Memory B cell (primary cell): ENCODE data around the gene DOCK8.

Source experiments
- ATAC-seq: fragments of 150-1000 bp; cut with Tn5 transposase; 2 replicates; pipeline ENCODE4 v1.10.0; 2021; ENCODE audit warnings: low read depth, mild to moderate bottlenecking, moderate library complexity
- DNase-seq, 2 donors: peaks; one replicate each; pipeline ENCODE4 v3.0.0; 2022; ENCODE audit warnings: low spot score in 2 of 2
- H3K27ac Mint-ChIP-seq: one replicate; pipeline ENCODE4 v1.8.0; 2022; ENCODE audit warnings: mild to moderate bottlenecking, moderate library complexity, mixed read lengths
- H3K27me3 Mint-ChIP-seq: one replicate; pipeline ENCODE4 v1.8.0; 2022; ENCODE audit warnings: mixed read lengths
- H3K36me3 Mint-ChIP-seq: one replicate; pipeline ENCODE4 v1.8.0; 2022; ENCODE audit warnings: mild to moderate bottlenecking, mixed read lengths
- H3K4me1 Mint-ChIP-seq: one replicate; pipeline ENCODE4 v1.8.0; 2022; ENCODE audit warnings: mixed read lengths
- H3K4me3 Mint-ChIP-seq: one replicate; pipeline ENCODE4 v1.8.0; 2022; ENCODE audit warnings: mild to moderate bottlenecking, moderate library complexity, mixed read lengths
- H3K9me3 Mint-ChIP-seq: one replicate; pipeline ENCODE4 v1.8.0; 2022; ENCODE audit warnings: mixed read lengths

DOCK8 gene

DNA sequence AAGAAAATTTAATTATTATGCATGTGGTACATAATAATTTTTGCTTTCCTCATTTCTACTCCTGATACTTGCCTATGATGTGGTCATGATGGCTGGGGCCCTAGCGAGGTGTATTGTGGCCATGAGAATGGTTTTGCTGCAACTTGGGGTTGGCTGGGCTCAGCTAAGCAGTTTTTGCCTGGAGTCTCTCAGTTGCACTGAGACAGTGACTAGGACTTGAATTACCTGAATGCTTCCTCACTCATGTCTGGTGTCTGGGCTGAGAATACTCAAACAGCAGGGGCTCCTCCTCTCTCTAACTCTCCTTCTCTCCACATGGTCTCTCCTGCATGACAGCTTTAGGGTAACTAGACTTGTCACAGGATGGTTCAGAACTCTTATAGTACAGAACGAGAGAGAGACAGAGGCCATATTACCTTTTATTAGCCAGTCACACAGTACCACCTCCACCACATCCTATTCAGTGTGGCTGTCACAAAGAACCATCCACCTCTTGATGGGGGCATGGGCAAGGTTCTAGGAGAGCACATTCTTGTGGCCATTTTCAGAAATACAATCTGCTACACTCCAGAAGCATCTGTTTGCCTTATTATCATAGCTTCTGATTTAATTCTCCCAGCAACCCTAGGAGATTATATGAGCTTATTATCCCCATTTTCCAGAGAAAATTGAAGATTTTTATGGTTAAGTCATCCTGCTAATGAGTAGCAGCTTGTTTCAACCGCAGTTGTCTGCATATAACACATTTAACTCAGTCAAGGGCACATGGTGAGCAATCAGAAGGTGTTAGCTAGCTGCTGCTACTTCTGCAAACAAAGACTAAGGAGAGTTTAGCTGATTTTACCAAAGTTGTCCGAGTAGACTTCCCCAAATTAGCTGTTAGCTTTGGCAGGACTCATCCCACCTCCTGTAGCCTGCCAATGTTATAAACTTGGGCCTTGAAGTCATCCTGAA is 245.1 kb downstream of the DOCK8 start:
- ATAC-seq = no peak
- Mint-ChIP-seq H3K27me3 (no peaks in the 10 kb centered on the region), H3K36me3 (peaks cover 38% of the 10 kb centered on the region), H3K4me3 (no peak overlapping the region), H3K9me3 (no peaks in the 10 kb centered on the region), H3K27ac (peak overlapping the region; percentile 15), H3K4me1 (no peaks in the 10 kb centered on the region)
- no peak for DNase-seq

GRCh38 chr9:462121-462520 is 247.5 kb downstream of the DOCK8 start:
- Mint-ChIP-seq H3K9me3 (no peaks in the 10 kb centered on the region), H3K27ac (peak overlapping the region; percentile 32), H3K36me3 (peaks cover 37% of the 10 kb centered on the region), H3K4me3 (no peak overlapping the region), H3K4me1 (no peaks in the 10 kb centered on the region), H3K27me3 (no peaks in the 10 kb centered on the region)
- ATAC-seq (no peak), DNase-seq (no peak)

DNA sequence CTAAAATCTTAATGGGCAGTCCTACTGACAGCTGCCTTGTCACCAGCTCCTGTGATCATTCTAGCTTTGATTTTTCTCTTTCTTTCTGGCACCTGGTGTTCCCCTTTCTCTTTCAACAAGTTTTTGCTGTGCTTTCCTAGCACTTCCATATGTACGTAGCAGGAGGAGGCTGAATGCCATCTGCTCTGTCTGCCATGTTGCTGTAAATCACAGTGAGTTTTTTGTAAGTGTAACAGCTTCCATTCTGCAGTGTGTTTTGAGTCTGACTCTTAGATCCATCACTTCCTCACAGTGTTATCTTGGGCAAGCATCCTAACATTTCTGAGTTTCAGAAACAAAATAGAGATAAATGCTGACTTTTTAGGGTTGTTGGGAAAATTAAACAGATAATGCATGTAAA is 247.9 kb downstream of the DOCK8 start:
- Mint-ChIP-seq H3K27me3 (no peaks in the 10 kb centered on the region), H3K36me3 (peaks cover 36% of the 10 kb centered on the region), H3K9me3 (no peaks in the 10 kb centered on the region), H3K4me1 (no peaks in the 10 kb centered on the region), H3K4me3 (no peak overlapping the region), H3K27ac (peak overlapping the region; percentile 32)
- DNase-seq = no peak
- no peak for ATAC-seq

- Mint-ChIP-seq H3K36me3 (peaks cover 33% of the 10 kb centered on the region), H3K9me3 (no peaks in the 10 kb centered on the region), H3K27me3 (no peaks in the 10 kb centered on the region), H3K4me3 (no peak overlapping the region), H3K27ac (peak overlapping the region; percentile 78), H3K4me1 (peaks cover 5% of the 10 kb centered on the region)
- no peak for ATAC-seq
- DNase-seq = no peak
Measured at GRCh38 chr9:463455-464171, 248.9 kb downstream of the DOCK8 start.

GRCh38 chr9:466747-467146 is 252.1 kb downstream of the DOCK8 start:
- peaks cover 29% of the 10 kb centered on the region for H3K36me3 Mint-ChIP-seq
- no peaks in the 10 kb centered on the region for H3K9me3 Mint-ChIP-seq
- no peaks in the 10 kb centered on the region for H3K27me3 Mint-ChIP-seq
- DNase-seq = no peak
- peak overlapping the region; percentile 28 for H3K27ac Mint-ChIP-seq
- no peak for ATAC-seq
- peaks cover 22% of the 10 kb centered on the region for H3K4me1 Mint-ChIP-seq
- H3K4me3 Mint-ChIP-seq = no peak overlapping the region

- peak; percentile 4 to 13 for DNase-seq
- no peak for ATAC-seq
Measured at GRCh38 chr9:468766-469426, 254.2 kb downstream of the DOCK8 start.

DNA sequence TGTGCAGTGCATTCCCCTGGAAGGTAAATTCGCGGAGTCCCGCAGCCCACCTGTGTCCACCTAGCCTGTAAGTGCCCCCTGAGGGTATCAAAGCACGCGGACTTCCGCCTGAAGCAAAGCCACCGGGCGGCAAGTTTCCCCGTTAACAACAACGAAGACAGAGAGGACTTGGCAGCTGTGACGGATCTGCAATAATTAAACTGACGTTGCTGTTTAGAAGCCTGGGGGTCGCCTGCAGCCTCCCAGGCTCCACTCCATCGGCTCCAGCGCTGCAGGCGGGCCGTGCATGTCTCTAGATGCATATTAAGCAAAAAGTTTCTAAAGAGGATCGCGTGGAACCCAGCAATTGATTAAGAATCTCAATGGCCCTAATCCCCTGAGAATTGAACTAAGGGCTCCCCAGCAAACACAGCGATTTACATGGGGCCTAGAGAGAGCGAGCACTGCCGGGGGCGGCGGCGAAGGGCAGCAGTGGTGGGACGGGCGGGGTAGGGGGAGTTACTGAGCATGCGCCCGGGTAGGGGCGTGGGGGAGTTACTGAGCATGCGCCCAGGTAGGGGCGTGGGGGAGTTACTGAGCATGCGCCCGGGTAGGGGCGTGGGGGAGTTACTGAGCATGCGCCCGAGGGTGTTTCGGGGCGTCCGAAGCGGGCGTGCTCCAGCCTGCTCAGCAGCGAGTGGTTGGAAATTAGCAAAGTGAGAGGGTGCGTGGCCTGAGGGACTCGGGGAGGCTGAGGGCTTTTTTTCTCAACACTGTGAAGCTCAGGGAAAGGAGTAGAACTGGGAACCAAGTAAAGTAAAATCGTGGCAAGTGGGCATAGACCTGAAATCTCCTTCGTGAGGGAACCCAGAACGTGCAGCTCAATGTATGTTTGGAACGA is 255.2 kb downstream of the DOCK8 start:
- no peaks in the 10 kb centered on the region for H3K9me3 Mint-ChIP-seq
- no peaks in the 10 kb centered on the region for H3K27me3 Mint-ChIP-seq
- DNase-seq (peak; percentile 68 to 82), ATAC-seq (peak; percentile 89)
- H3K36me3 Mint-ChIP-seq = peaks cover 12% of the 10 kb centered on the region
- peak overlapping the region; percentile 95 for H3K4me3 Mint-ChIP-seq
- peak overlapping the region; percentile 93 for H3K27ac Mint-ChIP-seq
- H3K4me1 Mint-ChIP-seq = peaks cover 22% of the 10 kb centered on the region

More at GRCh38 chr9:468766-469426, 254.2 kb downstream of the DOCK8 start:
- Mint-ChIP-seq H3K27ac (peak overlapping the region; percentile 93), H3K9me3 (no peaks in the 10 kb centered on the region), H3K36me3 (peaks cover 18% of the 10 kb centered on the region), H3K4me1 (peaks cover 22% of the 10 kb centered on the region), H3K27me3 (no peaks in the 10 kb centered on the region), H3K4me3 (peak overlapping the region; percentile 81)

DNA sequence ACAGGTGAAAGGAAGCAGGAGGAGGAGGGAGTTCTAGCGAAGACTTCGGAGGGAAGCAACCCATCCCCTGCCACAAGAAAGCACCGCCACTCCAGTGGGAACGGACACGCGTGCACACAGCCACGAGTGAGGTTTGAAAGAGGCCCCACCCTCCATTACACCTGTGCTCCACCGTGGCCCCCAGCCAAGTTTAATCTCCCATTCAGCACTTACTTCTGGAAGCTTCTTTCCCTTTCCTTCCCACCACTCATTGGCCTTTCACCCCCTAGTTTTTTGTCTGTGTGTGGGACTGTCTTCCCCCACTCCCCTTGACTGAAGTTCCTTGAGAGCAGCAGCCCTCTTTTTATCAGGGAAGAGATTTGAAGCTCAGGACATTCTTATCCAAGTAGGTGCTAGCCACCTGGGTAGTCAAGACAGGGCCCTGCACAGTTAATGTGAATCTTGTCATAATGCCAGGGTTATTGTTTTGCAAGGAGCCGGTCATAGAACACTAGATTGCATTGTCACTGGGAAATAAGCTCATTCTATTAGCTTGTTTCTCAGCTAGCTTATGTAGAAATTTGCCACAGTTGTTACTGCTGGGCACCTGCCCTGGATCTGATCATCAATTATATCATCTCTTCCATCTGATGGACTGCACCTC is 256.0 kb downstream of the DOCK8 start:
- peak; percentile 2 for ATAC-seq
- no peak for DNase-seq
- peaks cover 6% of the 10 kb centered on the region for H3K36me3 Mint-ChIP-seq

GRCh38 chr9:471320-471719 is 256.7 kb downstream of the DOCK8 start:
- Mint-ChIP-seq H3K4me1 (peaks cover 22% of the 10 kb centered on the region), H3K9me3 (no peaks in the 10 kb centered on the region), H3K27ac (no peak overlapping the region), H3K27me3 (no peaks in the 10 kb centered on the region), H3K36me3 (peaks cover 3% of the 10 kb centered on the region), H3K4me3 (peak overlapping the region; percentile 95)
- DNase-seq (no peak), ATAC-seq (no peak)

More for the DNA sequence above, 256.0 kb downstream of the DOCK8 start:
- H3K4me1 Mint-ChIP-seq = peaks cover 22% of the 10 kb centered on the region
- H3K27ac Mint-ChIP-seq = peak overlapping the region; percentile 93
- peak overlapping the region; percentile 95 for H3K4me3 Mint-ChIP-seq
- no peaks in the 10 kb centered on the region for H3K9me3 Mint-ChIP-seq
- no peaks in the 10 kb centered on the region for H3K27me3 Mint-ChIP-seq

GRCh38 chr9:472479-473075 is 257.9 kb downstream of the DOCK8 start:
- no peak for ATAC-seq
- Mint-ChIP-seq H3K4me1 (peaks cover 22% of the 10 kb centered on the region), H3K27ac (no peak overlapping the region), H3K4me3 (no peak overlapping the region), H3K36me3 (peaks cover 5% of the 10 kb centered on the region), H3K9me3 (no peaks in the 10 kb centered on the region), H3K27me3 (no peaks in the 10 kb centered on the region)
- no peak for DNase-seq

GRCh38 chr9:477193-477592 is 262.5 kb downstream of the DOCK8 start:
- Mint-ChIP-seq H3K4me3 (no peak overlapping the region), H3K27ac (no peak overlapping the region), H3K9me3 (no peaks in the 10 kb centered on the region), H3K4me1 (no peaks in the 10 kb centered on the region), H3K36me3 (peaks cover 7% of the 10 kb centered on the region), H3K27me3 (no peaks in the 10 kb centered on the region)
- DNase-seq (no peak), ATAC-seq (no peak)

GRCh38 chr9:479304-479970 is 264.8 kb downstream of the DOCK8 start:
- no peak overlapping the region for H3K27ac Mint-ChIP-seq
- no peaks in the 10 kb centered on the region for H3K4me1 Mint-ChIP-seq
- peaks cover 6% of the 10 kb centered on the region for H3K36me3 Mint-ChIP-seq
- H3K4me3 Mint-ChIP-seq = no peak overlapping the region
- no peak for ATAC-seq
- no peak for DNase-seq
- H3K27me3 Mint-ChIP-seq = no peaks in the 10 kb centered on the region
- H3K9me3 Mint-ChIP-seq = peaks cover 2% of the 10 kb centered on the region
